Measurements from ENCODE around the gene ZSWIM3.
"Not testable (repeated sequence)": the region's sequence is repeated elsewhere in the genome, so short reads cannot be mapped to it uniquely, and the experiment has no call there.

The ZSWIM3 gene

GRCh38 chr20:45857114-45857881, at the start of gene ZSWIM3, which contains the start of gene ACOT8:
ZSWIM3 (plus strand) TSS chr20:45857614; CDS start chr20:45857826, 212 bp downstream.
ACOT8 (minus strand) TSS chr20:45857392; CDS start chr20:45857315, 77 bp downstream.
- peak; percentile 100 for DNase-seq

- DNase-seq: no peak
These were observed 47.0 kb upstream of the ZSWIM3 start for GRCh38 chr20:45810191-45810970.

GRCh38 chr20:45812157-45813005, 45.0 kb upstream of the ZSWIM3 start, which contains the start of gene UBE2C:
UBE2C (plus strand) TSS chr20:45812644; CDS start chr20:45812696, 52 bp downstream.
- DNase-seq: peak; percentile 99

GRCh38 chr20:45813006-45813340, 44.4 kb upstream of the ZSWIM3 start:
- no peak for DNase-seq

- DNase-seq: no peak
These were observed 43.9 kb upstream of the ZSWIM3 start for GRCh38 chr20:45813489-45813888.

GRCh38 chr20:45814314-45814713, 43.1 kb upstream of the ZSWIM3 start:
- DNase-seq: no peak

- DNase-seq: no peak
These were observed 40.5 kb upstream of the ZSWIM3 start for GRCh38 chr20:45816951-45817350.

GRCh38 chr20:45817376-45818194, 39.8 kb upstream of the ZSWIM3 start:
- DNase-seq: no peak

GRCh38 chr20:45818239-45818638, 39.2 kb upstream of the ZSWIM3 start:
- DNase-seq: no peak

GRCh38 chr20:45819466-45819865, 37.9 kb upstream of the ZSWIM3 start:
- DNase-seq: no peak

- no peak for DNase-seq
These were observed 35.5 kb upstream of the ZSWIM3 start for GRCh38 chr20:45821947-45822346.

GRCh38 chr20:45822857-45823256, 34.6 kb upstream of the ZSWIM3 start:
- peak; percentile 19 for DNase-seq

GRCh38 chr20:45823949-45824835, 33.2 kb upstream of the ZSWIM3 start:
- DNase-seq: no peak

GRCh38 chr20:45826381-45827019, 30.9 kb upstream of the ZSWIM3 start:
- no peak for DNase-seq

- DNase-seq: no peak
These were observed 30.3 kb upstream of the ZSWIM3 start, which contains the start of gene TNNC2 for GRCh38 chr20:45827030-45827652. TNNC2 (minus strand) TSS chr20:45827312; CDS start chr20:45827248, 64 bp downstream.

GRCh38 chr20:45827712-45828111, 29.7 kb upstream of the ZSWIM3 start:
- no peak for DNase-seq

- no peak for DNase-seq
These were observed 28.8 kb upstream of the ZSWIM3 start for GRCh38 chr20:45828589-45828988.

GRCh38 chr20:45829673-45830106, 27.7 kb upstream of the ZSWIM3 start:
- not testable (repeated sequence) for DNase-seq

GRCh38 chr20:45832619-45833018, 24.8 kb upstream of the ZSWIM3 start:
- no peak for DNase-seq

All from NCI-H1092 (cell line).